HepG2 (cell line): Measurements from ENCODE around the gene RPS6KB2. TPM values are rescaled to one million over a fixed set of nuclear protein-coding genes. Genes with fewer than 3 reads are reported as not detected.

Source experiments
- ATF4 ChIP-seq, 2 experiments: fragments of 450-650 bp in 1 of 2; sonication (generic) in 1 of 2; formaldehyde crosslinking; IDR thresholded peaks; 2 replicates each; pipeline versions ENCODE4 v1.5.0 to v1.8.0; 2020 to 2022; ENCODE audit warnings: mild to moderate bottlenecking in 1 of 2, missing genetic modification reagents in 1 of 2
- CAMTA2 ChIP-seq: sonication (generic); formaldehyde crosslinking; IDR thresholded peaks from 2 replicates; pipeline ENCODE4 v1.4.0; 2020; ENCODE audit warnings: mild to moderate bottlenecking, missing genetic modification reagents, borderline replicate concordance
- CSRNP1 ChIP-seq: sonication (generic); formaldehyde crosslinking; IDR thresholded peaks from 2 replicates; pipeline ENCODE4 v1.8.1; 2023; ENCODE audit warnings: mild to moderate bottlenecking, missing genetic modification reagents
- HIC2 ChIP-seq: sonication (generic); formaldehyde crosslinking; IDR thresholded peaks from 2 replicates; pipeline ENCODE4 v1.9.0; 2022; ENCODE audit warnings: low read depth, missing genetic modification reagents
- HMG20A ChIP-seq: IDR thresholded peaks from 2 replicates; pipeline ENCODE4 v1.6.1; 2016; ENCODE audit warnings: borderline replicate concordance
- HNF1B ChIP-seq: sonication (generic); formaldehyde crosslinking; IDR thresholded peaks from 2 replicates; pipeline ENCODE4 v1.5.1; 2020; ENCODE audit warnings: mild to moderate bottlenecking, moderate library complexity, missing genetic modification reagents
- MXD1 ChIP-seq: sonication (generic); formaldehyde crosslinking; IDR thresholded peaks from 2 replicates; pipeline ENCODE4 v1.4.0; 2020; ENCODE audit warnings: mild to moderate bottlenecking, missing genetic modification reagents
- NCOA1 ChIP-seq: sonication (generic); formaldehyde crosslinking; IDR thresholded peaks from 2 replicates; pipeline ENCODE4 v1.9.0; 2021; ENCODE audit warnings: missing genetic modification reagents
- NR0B2 ChIP-seq: sonication (generic); formaldehyde crosslinking; IDR thresholded peaks from 2 replicates; pipeline ENCODE4 v1.4.0; 2020; ENCODE audit warnings: mild to moderate bottlenecking, missing genetic modification reagents
- NR2F1 ChIP-seq, 2 experiments: fragments of 450-650 bp in 1 of 2; formaldehyde crosslinking in 1 of 2; IDR thresholded peaks; 2 replicates each; pipeline versions ENCODE4 v1.5.0 to v1.6.1; 2016 to 2020; ENCODE audit warnings: mild to moderate bottlenecking in 1 of 2, missing compliant biosample characterization in 1 of 2, missing genetic modification reagents in 1 of 2, moderate library complexity in 1 of 2
- NR2F6 ChIP-seq, 2 experiments: IDR thresholded peaks; 2 replicates each; pipeline ENCODE4 v1.6.1; 2016; ENCODE audit warnings: antibody characterized with exemption in 1 of 2, mild to moderate bottlenecking in 1 of 2
- PHF8 ChIP-seq: sonication (generic); formaldehyde crosslinking; IDR thresholded peaks from 2 replicates; pipeline ENCODE4 v1.5.0; 2020; ENCODE audit warnings: missing genetic modification reagents
- PTBP1 ChIP-seq: fragments of 200-400 bp; formaldehyde crosslinking; IDR thresholded peaks from 2 replicates; pipeline ENCODE4 v1.6.1; 2018; ENCODE audit warnings: low read length, low read depth; ENCODE audit not compliant: poor library complexity, severe bottlenecking
- RBM22 ChIP-seq: fragments of 200-400 bp; formaldehyde crosslinking; optimal IDR thresholded peaks from 2 replicates; pipeline ENCODE3; 2017; ENCODE audit warnings: mild to moderate bottlenecking, low read length, moderate library complexity
- REXO4 ChIP-seq: sonication (generic); formaldehyde crosslinking; IDR thresholded peaks from 2 replicates; pipeline ENCODE4 v1.8.0; 2022; ENCODE audit warnings: missing genetic modification reagents, mild to moderate bottlenecking, borderline replicate concordance
- ZBTB3 ChIP-seq: sonication (generic); formaldehyde crosslinking; IDR thresholded peaks from 2 replicates; pipeline ENCODE4 v1.4.0; 2020; ENCODE audit warnings: low read depth, mild to moderate bottlenecking, moderate library complexity, missing genetic modification reagents, borderline replicate concordance
- ZFAT ChIP-seq: sonication (generic); formaldehyde crosslinking; conservative IDR thresholded peaks from 2 replicates; pipeline ENCODE4 v1.8.1; 2023; ENCODE audit warnings: missing genetic modification reagents, inconsistent platforms
- ZFP37 ChIP-seq: sonication (generic); formaldehyde crosslinking; IDR thresholded peaks from 2 replicates; pipeline ENCODE4 v1.4.0; 2020; ENCODE audit warnings: missing genetic modification reagents, borderline replicate concordance
- ZKSCAN1 ChIP-seq: fragments of 150-350 bp; IDR thresholded peaks from 2 replicates; pipeline ENCODE4 v1.6.1; 2014; ENCODE audit warnings: low read length
- ZNF24 ChIP-seq: fragments of 450-650 bp; IDR thresholded peaks from 2 replicates; pipeline ENCODE4 v1.6.1; 2017; ENCODE audit warnings: antibody characterized with exemption, mild to moderate bottlenecking
- ZSCAN30 ChIP-seq: sonication (generic); formaldehyde crosslinking; IDR thresholded peaks from 2 replicates; pipeline ENCODE4 v1.5.0; 2020; ENCODE audit warnings: mild to moderate bottlenecking, missing genetic modification reagents
- ZZZ3 ChIP-seq: sonication (generic); formaldehyde crosslinking; IDR thresholded peaks from 2 replicates; pipeline ENCODE4 v1.4.0; 2020; ENCODE audit warnings: missing genetic modification reagents, mild to moderate bottlenecking, borderline replicate concordance
- polyA plus RNA-seq, 8 experiments: library from polyadenylated mRNA; depleted of rRNA in 3 of 8; stranded (reverse) in 7 of 8; unstranded in 1 of 8; fragments of >200 nt; fragmentation: Illumina TruSeq in 4 of 8; extraction: Trizol in 4 of 8; gene quantifications; 2 replicates each; pipeline versions ENCODE4 v1.2.1 to v1.2.3, GENCODE V29; 2011 to 2016; ENCODE audit warnings: low read depth in 4 of 8, missing spikeins in 1 of 8, mixed read lengths in 1 of 8; ENCODE audit not compliant: insufficient read depth in 1 of 8
- total RNA-seq, 5 experiments: library from RNA; depleted of rRNA; stranded (reverse); fragments of >200 nt; fragmentation: Illumina TruSeq; extraction: Trizol; gene quantifications; 2 replicates each; pipeline ENCODE4 v1.2.3, GENCODE V29; 2016; ENCODE audit warnings: low read depth in 1 of 5

RPS6KB2 gene
- total and polyA plus RNA-seq, 2 of the 13 experiments (the other 11 are each of a cell fraction or from before 2014, with no cell fraction given): 52.9 to 54.8 TPM

GRCh38 chr11:67416416-67417335 is 11.6 kb upstream of the RPS6KB2 start (continued):
- no peak for TF ChIP-seq NR0B2
- TF ChIP-seq HMG20A (CRISPR knock-in tag): no peak
- no peak for TF ChIP-seq PTBP1
- TF ChIP-seq RBM22: no peak
- no peak for TF ChIP-seq CSRNP1
- 0 out of 2 replicates have a peak, but pooled peaks have one; percentile 16 for TF ChIP-seq PHF8 (CRISPR knock-in tag)
- no peak for TF ChIP-seq REXO4 (CRISPR knock-in tag)
- no peak for TF ChIP-seq ZSCAN30
- TF ChIP-seq NR2F6 (IDR thresholded peaks at IDR 0.05): no peak
- 0 out of 2 replicates have a peak, but pooled peaks have one; percentile 22 for TF ChIP-seq NR2F6 (CRISPR knock-in tag; IDR thresholded peaks at IDR 0.05)
- peak; percentile 83 for TF ChIP-seq HIC2 (CRISPR knock-in tag)
- TF ChIP-seq NCOA1 (CRISPR knock-in tag): no peak
- no peak for TF ChIP-seq MXD1 (CRISPR knock-in tag)
- TF ChIP-seq CAMTA2 (CRISPR knock-in tag): no peak
- no peak for TF ChIP-seq ZBTB3 (CRISPR knock-in tag)
- no peak for TF ChIP-seq HNF1B
- no peak for TF ChIP-seq ZZZ3
- no peak for TF ChIP-seq ZFP37 (CRISPR knock-in tag)
- no peak for TF ChIP-seq ZNF24
- TF ChIP-seq ATF4 (CRISPR knock-in tag; IDR thresholded peaks at IDR 0.05): no peak
- no peak for TF ChIP-seq NR2F1 (CRISPR knock-in tag; IDR thresholded peaks at IDR 0.05)
- TF ChIP-seq ZFAT (CRISPR knock-in tag): no peak
- peak; percentile 86 for TF ChIP-seq ZKSCAN1
